ENCODE data around the gene MUSK.
"Not testable (repeated sequence)": the region's sequence is repeated elsewhere in the genome, so short reads cannot be mapped to it uniquely, and the experiment has no call there.

Gene MUSK

DNA sequence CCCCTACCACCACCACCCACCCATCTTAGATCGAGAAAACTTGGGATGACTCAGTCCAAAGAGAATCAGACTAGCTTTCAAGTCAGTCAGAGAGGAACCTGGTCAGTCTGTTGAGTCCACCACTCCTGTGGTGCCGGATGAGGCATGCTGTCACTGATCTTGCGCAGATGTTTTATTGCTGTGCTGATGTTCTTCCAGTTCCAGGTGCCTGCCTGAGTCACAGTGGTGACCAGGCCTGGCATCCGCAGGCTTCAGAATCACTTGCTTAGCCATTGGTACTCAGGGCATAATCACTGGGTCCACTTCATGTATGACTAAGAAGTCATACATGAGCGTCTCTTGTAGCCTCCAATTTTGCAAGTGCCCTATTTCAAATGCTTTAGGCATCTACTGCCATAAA is 114.1 kb downstream of the MUSK start:
- TF ChIP-seq, protein P1, sequence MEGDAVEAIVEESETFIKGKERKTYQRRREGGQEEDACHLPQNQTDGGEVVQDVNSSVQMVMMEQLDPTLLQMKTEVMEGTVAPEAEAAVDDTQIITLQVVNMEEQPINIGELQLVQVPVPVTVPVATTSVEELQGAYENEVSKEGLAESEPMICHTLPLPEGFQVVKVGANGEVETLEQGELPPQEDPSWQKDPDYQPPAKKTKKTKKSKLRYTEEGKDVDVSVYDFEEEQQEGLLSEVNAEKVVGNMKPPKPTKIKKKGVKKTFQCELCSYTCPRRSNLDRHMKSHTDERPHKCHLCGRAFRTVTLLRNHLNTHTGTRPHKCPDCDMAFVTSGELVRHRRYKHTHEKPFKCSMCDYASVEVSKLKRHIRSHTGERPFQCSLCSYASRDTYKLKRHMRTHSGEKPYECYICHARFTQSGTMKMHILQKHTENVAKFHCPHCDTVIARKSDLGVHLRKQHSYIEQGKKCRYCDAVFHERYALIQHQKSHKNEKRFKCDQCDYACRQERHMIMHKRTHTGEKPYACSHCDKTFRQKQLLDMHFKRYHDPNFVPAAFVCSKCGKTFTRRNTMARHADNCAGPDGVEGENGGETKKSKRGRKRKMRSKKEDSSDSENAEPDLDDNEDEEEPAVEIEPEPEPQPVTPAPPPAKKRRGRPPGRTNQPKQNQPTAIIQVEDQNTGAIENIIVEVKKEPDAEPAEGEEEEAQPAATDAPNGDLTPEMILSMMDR (IDR thresholded peaks at IDR 0.05; ENCODE audit: borderline replicate concordance, extremely low read depth, low read length, poor library complexity, severe bottlenecking), result no peak
- no peak for TF ChIP-seq EZH2 (IDR thresholded peaks at IDR 0.05; ENCODE audit: borderline replicate concordance, low read depth, low read length, severe bottlenecking)
- no peaks in the 10 kb centered on the region for H3K36me3 ChIP-seq (ENCODE audit: insufficient read depth, low read length)
- H2AFZ ChIP-seq (ENCODE audit: low read depth, low read length), result no peak overlapping the region
- H3K4me1 ChIP-seq (ENCODE audit: insufficient read depth, low read length), result no peaks in the 10 kb centered on the region
- H3K27me3 ChIP-seq (ENCODE audit: insufficient read depth, low read length, poor library complexity), result no peaks in the 10 kb centered on the region
- H3K79me2 ChIP-seq (ENCODE audit: insufficient read depth, low read length), result no peaks in the 10 kb centered on the region
- no peak overlapping the region for H3K4me2 ChIP-seq (ENCODE audit: insufficient read depth, low read length)
- ATAC-seq (ENCODE audit: insufficient read depth, low read depth) (no peak), DNase-seq (no peak)
- no peak overlapping the region for H3K4me3 ChIP-seq (ENCODE audit: low read depth in 1 of 2, low read length in 2 of 2)
- no peak overlapping the region for H3K9ac ChIP-seq (ENCODE audit: low read depth, low read length)
- no peaks in the 10 kb centered on the region for H3K9me3 ChIP-seq (ENCODE audit: insufficient read depth, low read length, severe bottlenecking)
- no peaks in the 10 kb centered on the region for H4K20me1 ChIP-seq (ENCODE audit: insufficient read depth, low read length)
- H3K27ac ChIP-seq (ENCODE audit: low read length), result no peak overlapping the region

DNA sequence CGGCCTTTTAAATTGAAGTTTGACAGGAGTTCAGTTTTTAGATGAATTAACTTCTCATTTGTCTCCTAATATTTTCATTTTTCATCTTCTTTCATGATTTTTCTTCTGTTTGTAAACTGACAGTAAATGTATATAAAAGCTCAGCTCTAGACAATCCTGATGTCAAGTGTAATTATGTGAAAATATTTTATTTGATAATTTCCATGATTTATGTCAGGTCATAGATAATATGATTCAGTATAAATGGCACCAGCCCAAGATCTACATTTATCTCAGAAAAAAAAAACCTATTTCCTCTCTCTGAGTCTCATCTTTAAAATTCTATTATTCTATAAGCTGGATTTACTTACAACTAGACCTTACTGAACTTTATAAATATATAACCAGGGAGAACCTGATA is 115.7 kb downstream of the MUSK start:
- Histone ChIP-seq H3K4me2 (ENCODE audit: insufficient read depth, low read length) (no peak overlapping the region), H3K4me1 (ENCODE audit: insufficient read depth, low read length) (no peaks in the 10 kb centered on the region), H2AFZ (ENCODE audit: low read depth, low read length) (no peak overlapping the region), H3K27ac (ENCODE audit: low read length) (no peak overlapping the region), H3K9me3 (ENCODE audit: insufficient read depth, low read length, severe bottlenecking) (no peaks in the 10 kb centered on the region), H3K4me3 (ENCODE audit: low read depth in 1 of 2, low read length in 2 of 2) (no peak overlapping the region), H4K20me1 (ENCODE audit: insufficient read depth, low read length) (no peaks in the 10 kb centered on the region), H3K9ac (ENCODE audit: low read depth, low read length) (no peak overlapping the region), H3K79me2 (ENCODE audit: insufficient read depth, low read length) (no peaks in the 10 kb centered on the region), H3K27me3 (ENCODE audit: insufficient read depth, low read length, poor library complexity) (no peaks in the 10 kb centered on the region), H3K36me3 (ENCODE audit: insufficient read depth, low read length) (no peaks in the 10 kb centered on the region)
- TF ChIP-seq, protein P1 (IDR thresholded peaks at IDR 0.05; ENCODE audit: borderline replicate concordance, extremely low read depth, low read length, poor library complexity, severe bottlenecking), result no peak
- no peak for TF ChIP-seq EZH2 (IDR thresholded peaks at IDR 0.05; ENCODE audit: borderline replicate concordance, low read depth, low read length, severe bottlenecking)
- no peak for DNase-seq
- ATAC-seq (ENCODE audit: insufficient read depth, low read depth), result no peak

- H3K4me3 ChIP-seq (ENCODE audit: low read depth in 1 of 2, low read length in 2 of 2), result no peak overlapping the region
- no peak for ATAC-seq (ENCODE audit: insufficient read depth, low read depth)
- TF ChIP-seq EZH2 (IDR thresholded peaks at IDR 0.05; ENCODE audit: borderline replicate concordance, low read depth, low read length, severe bottlenecking), result no peak
- TF ChIP-seq, protein P1 (IDR thresholded peaks at IDR 0.05; ENCODE audit: borderline replicate concordance, extremely low read depth, low read length, poor library complexity, severe bottlenecking), result no peak
These were observed 116.6 kb downstream of the MUSK start for GRCh38 chr9:110785166-110785565.

DNA sequence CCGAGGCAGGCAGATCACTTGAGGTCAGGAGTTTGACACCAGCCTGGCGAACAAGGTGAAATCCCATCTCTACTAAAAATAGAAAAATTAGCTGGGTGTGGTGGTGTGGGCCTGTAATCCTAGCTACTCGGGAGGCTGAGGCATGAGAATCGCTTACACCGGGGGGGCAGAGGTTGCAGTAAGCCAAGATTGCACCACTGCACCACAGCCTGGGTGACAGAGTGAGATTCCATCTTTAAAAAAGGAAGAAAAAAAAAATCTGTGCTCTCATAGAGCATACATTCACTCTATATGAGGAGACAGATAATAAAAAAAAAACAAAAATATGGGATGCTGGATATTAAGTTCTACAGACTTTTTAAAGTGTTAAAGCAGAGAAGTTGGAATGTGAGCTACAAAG is 119.8 kb downstream of the MUSK start:
- H2AFZ ChIP-seq (ENCODE audit: low read depth, low read length); H3K27ac ChIP-seq (ENCODE audit: low read length); H3K4me3 ChIP-seq (ENCODE audit: low read depth in 1 of 2, low read length in 2 of 2); H3K36me3 ChIP-seq (ENCODE audit: insufficient read depth, low read length); DNase-seq; H3K79me2 ChIP-seq (ENCODE audit: insufficient read depth, low read length); H3K9ac ChIP-seq (ENCODE audit: low read depth, low read length); ATAC-seq (ENCODE audit: insufficient read depth, low read depth); H4K20me1 ChIP-seq (ENCODE audit: insufficient read depth, low read length); H3K27me3 ChIP-seq (ENCODE audit: insufficient read depth, low read length, poor library complexity); H3K4me2 ChIP-seq (ENCODE audit: insufficient read depth, low read length); H3K4me1 ChIP-seq (ENCODE audit: insufficient read depth, low read length); H3K9me3 ChIP-seq (ENCODE audit: insufficient read depth, low read length, severe bottlenecking): not testable (repeated sequence)

More at GRCh38 chr9:110785166-110785565, 116.6 kb downstream of the MUSK start:
- Histone ChIP-seq H3K9ac (ENCODE audit: low read depth, low read length) (no peak overlapping the region), H3K36me3 (ENCODE audit: insufficient read depth, low read length) (no peaks in the 10 kb centered on the region), H3K27me3 (ENCODE audit: insufficient read depth, low read length, poor library complexity) (no peaks in the 10 kb centered on the region), H3K79me2 (ENCODE audit: insufficient read depth, low read length) (no peaks in the 10 kb centered on the region), H2AFZ (ENCODE audit: low read depth, low read length) (no peak overlapping the region), H4K20me1 (ENCODE audit: insufficient read depth, low read length) (no peaks in the 10 kb centered on the region), H3K9me3 (ENCODE audit: insufficient read depth, low read length, severe bottlenecking) (no peaks in the 10 kb centered on the region), H3K4me2 (ENCODE audit: insufficient read depth, low read length) (no peak overlapping the region), H3K27ac (ENCODE audit: low read length) (no peak overlapping the region), H3K4me1 (ENCODE audit: insufficient read depth, low read length) (no peaks in the 10 kb centered on the region)
- DNase-seq, result no peak
